Activated CD8-positive, alpha-beta memory T cell treated with anti-CD3 and anti-CD28 coated beads, Interleukin-2, amount 50 U/mL, for 1 hour (primary cell): ENCODE data around the gene SCNM1.
"Not testable (repeated sequence)": the region's sequence is repeated elsewhere in the genome, so short reads cannot be mapped to it uniquely, and the experiment has no call there.

Source experiments
- DNase-seq: peaks from one replicate; pipeline ENCODE4 v3.0.0-alpha.2; 2020; ENCODE audit errors: extremely low read depth

SCNM1 gene

DNA sequence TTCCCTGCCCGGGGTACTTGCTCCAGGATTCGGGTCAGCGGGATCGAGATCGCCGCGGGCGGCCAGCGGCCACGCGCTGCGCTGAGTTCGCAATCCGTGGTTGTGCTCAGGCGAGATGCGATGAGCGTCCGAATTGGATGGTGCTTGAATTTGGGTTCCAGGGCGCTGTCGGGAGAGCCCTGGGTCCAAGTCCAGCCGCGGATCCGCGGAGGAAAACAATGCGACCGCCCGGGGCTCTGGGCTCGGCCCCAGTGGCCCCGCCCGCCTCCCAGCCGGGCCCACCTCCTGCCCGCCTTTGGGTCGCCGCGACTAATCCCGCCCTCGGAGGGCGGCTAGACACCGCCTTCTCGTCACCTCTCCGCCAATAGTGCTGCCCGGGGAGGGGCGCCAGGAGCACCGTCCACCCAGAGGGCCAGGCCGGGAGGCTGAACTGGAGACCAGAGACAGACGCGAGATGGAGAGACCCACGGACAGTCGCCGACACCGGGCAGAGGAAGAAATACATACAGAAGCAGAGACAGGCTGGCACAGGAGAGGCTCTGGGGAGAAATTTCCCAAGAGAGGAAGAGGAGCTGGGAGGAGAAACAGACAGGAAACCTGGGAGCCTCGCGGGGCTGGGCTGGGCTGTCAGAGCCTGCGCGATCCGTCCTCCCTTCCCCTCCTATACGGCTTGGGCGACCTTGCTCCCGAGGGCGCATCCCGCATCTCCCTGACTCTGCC lies 19.4 kb upstream of the SCNM1 start, which contains the start of gene SEMA6C:
Gene SEMA6C, minus strand, starts transcription at position 220 of the 720 bp plus-strand sequence. CDS start 4,010 bp downstream, outside the sequence.
- DNase-seq: peak; percentile 50

DNA sequence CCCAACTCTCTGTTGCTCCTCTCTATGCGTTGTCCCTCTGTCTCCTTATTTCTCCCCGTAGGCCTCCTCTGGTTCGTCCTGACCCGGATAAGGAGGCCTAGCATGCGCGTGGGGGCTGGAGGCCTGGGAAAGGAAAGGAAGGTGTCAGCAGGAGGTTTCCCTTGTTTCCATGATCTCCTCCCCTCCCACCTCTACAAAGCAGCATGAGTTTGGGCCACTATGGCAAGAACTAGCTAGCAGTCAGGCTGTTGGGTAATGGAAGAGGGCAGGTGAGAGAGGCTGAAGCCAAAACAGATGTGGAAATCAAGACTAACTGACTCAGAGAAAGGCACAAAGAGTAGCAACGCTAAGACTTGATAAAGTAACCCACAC lies 18.8 kb upstream of the SCNM1 start:
- DNase-seq: no peak

GRCh38 chr1:151147665-151148064 lies 18.3 kb upstream of the SCNM1 start:
- DNase-seq: no peak

DNA sequence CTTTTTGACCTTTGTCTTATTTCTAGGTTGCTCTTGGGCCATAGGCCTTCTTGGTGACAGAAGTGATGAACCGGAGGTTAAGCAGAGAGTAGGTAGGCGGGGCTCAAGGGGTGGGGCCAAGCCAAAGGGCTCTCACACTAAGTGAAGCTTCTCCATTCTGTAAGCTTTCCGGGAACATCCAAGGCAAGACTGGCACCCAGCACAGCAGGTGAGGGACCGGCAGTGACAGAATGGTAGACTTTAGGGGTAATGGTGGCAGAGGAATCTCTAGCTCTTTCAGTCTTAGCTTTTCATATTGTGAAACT lies 9.5 kb upstream of the SCNM1 start, which contains the start of gene TNFAIP8L2:
Gene TNFAIP8L2, plus strand, starts transcription at position 135 of the 305 bp plus-strand sequence. CDS start 2,049 bp downstream, outside the sequence.
- peak; percentile 36 for DNase-seq

DNA sequence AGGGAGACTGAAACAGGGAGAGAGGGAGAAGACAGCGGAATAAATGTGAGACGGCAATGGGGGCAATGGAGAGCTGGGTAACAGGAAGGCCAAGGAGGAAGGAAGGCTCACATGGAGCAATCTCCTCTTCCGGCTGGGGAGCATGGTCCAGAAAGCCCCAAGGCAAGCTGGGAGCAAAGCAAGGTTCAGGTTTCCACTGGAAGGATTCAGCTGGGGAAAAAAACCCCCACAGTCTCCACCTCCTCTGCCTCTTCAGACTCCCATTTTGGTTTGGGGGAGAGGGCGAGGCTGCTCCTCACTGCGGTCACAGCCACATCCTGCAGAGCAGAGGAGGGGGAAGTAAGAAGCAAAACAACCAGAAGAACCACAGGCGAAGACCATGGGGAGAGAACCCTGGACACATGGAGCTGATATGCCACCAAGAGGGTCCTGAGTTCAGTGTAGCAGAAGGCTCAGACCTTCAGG lies 8.8 kb upstream of the SCNM1 start:
- no peak for DNase-seq

DNA sequence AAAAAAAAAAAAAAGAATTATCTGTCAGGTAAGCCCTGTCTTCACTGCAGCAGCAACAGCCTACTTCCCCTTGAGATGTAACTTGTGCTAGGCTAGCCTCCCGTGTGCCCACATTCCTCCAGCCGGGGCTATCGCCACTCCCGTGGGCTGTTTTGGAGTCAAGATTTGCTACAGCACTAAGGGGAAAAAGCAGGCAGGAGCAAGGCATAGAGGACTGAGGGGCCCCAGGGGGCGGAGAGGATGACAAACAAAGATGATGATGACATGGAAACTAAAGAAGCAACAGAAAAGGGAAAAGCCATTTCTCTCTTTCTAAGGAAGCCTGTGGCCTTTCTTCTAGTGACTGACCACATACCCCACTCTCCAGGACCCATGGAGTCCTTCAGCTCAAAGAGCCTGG lies 7.6 kb upstream of the SCNM1 start:
- DNase-seq: no peak

DNA sequence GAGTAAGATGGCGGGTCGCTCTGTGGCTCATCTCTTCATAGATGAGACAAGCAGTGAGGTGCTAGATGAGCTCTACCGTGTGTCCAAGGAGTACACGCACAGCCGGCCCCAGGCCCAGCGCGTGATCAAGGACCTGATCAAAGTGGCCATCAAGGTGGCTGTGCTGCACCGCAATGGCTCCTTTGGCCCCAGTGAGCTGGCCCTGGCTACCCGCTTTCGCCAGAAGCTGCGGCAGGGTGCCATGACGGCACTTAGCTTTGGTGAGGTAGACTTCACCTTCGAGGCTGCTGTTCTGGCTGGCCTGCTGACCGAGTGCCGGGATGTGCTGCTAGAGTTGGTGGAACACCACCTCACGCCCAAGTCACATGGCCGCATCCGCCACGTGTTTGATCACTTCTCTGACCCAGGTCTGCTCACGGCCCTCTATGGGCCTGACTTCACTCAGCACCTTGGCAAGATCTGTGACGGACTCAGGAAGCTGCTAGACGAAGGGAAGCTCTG lies 7.1 kb upstream of the SCNM1 start:
- no peak for DNase-seq

- DNase-seq: no peak
These were observed 6.6 kb upstream of the SCNM1 start for GRCh38 chr1:151159373-151159772.

- no peak for DNase-seq
These were observed 1.1 kb upstream of the SCNM1 start for GRCh38 chr1:151164732-151165280.

GRCh38 chr1:151165281-151165737 lies 635 bp upstream of the SCNM1 start:
- no peak for DNase-seq

GRCh38 chr1:151166505-151166956 lies 587 bp downstream of the SCNM1 start:
- no peak for DNase-seq

DNA sequence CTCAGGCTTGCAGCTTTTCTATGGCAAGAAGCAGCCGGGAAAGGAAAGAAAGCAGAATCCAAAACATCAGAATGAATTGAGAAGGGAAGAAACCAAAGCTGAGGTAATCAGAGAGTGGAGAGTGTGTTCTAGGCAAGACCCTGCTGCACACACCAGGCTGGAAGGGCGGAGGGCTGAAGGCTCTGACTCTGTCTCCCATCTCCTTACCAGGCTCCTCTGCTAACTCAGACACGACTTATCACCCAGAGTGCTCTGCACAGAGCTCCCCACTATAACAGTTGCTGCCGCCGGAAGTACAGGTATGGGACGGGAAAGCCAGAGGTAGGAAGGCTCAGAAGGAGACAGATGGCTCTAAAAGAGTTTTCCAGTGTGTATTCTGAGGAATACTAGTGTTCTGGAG lies 1.2 kb downstream of the SCNM1 start:
- no peak for DNase-seq

DNA sequence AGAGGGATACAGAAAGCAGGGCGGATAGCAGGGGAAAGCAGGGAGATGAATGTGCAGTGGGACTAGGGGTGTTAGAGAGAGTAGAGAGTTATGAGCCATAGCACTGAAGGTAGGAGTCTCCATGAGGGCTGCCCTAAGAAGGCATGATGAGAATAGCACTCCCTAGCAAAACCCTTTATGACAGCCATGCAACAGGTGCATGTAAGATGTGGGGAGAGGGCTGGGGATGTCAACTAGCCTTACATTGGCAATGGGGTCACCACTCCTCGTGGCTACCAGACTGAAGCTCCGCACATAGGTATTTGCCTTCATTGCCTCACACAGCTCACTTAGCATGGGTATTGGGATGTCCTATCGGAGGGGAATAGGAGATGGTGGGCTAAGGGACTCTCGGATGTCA lies 5.2 kb downstream of the SCNM1 start:
- DNase-seq: no peak

- no peak for DNase-seq
These were observed 9.2 kb downstream of the SCNM1 start for GRCh38 chr1:151175041-151175741.

GRCh38 chr1:151175863-151176262 lies 9.9 kb downstream of the SCNM1 start, which contains the start of gene TMOD4:
Gene TMOD4, minus strand, starts transcription at chr1:151175981. Its CDS starts 1,106 bp downstream, at chr1:151174875.
- no peak for DNase-seq

DNA sequence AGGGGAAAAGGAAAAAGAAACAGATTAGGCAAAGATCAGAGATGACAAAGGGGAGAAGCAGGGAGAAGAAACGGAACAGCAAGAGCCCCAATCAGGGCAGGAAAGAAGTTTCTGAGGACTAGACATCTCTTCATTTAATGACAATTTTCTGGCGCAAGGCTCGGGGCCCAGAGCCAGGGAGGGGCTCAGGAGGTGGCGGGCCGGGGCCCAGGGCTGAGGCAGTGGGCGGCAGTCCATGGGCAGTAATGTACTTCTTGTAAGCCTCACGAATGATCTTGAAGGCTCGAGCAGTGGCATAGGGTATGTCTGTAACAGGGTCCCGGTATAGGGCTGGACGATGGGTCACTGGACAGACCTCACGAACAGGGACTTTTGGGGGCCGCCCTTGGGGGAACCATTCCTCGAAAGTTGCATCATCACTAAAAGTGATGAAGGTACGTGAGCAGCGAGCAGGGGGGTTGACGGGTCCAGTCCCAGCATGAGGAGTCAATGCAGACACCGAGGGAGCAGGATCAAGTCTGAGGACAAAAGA lies 10.6 kb downstream of the SCNM1 start:
- no peak for DNase-seq

GRCh38 chr1:151184211-151184610 lies 18.3 kb downstream of the SCNM1 start:
- no peak for DNase-seq

DNA sequence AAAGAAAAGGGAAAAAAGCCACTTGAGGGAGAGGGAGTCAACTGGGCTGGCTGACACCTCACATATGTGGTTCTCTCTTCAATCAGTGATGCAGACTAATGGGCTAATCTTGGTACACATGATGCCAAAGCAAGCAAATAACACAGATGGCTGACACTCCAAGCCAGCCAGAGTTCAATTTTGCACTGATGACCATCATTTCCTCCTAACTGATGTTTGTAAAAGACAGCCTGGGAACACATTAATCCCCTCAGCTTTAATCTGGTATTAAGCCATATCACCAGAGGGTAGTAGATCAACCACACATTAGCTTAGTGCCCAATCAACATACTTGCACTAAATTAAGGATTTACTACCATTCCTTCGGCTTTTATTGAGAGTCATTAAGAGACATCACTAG lies 21.3 kb downstream of the SCNM1 start:
- no peak for DNase-seq

- not testable (repeated sequence) for DNase-seq
These were observed 22.7 kb downstream of the SCNM1 start for GRCh38 chr1:151188667-151189066.

DNA sequence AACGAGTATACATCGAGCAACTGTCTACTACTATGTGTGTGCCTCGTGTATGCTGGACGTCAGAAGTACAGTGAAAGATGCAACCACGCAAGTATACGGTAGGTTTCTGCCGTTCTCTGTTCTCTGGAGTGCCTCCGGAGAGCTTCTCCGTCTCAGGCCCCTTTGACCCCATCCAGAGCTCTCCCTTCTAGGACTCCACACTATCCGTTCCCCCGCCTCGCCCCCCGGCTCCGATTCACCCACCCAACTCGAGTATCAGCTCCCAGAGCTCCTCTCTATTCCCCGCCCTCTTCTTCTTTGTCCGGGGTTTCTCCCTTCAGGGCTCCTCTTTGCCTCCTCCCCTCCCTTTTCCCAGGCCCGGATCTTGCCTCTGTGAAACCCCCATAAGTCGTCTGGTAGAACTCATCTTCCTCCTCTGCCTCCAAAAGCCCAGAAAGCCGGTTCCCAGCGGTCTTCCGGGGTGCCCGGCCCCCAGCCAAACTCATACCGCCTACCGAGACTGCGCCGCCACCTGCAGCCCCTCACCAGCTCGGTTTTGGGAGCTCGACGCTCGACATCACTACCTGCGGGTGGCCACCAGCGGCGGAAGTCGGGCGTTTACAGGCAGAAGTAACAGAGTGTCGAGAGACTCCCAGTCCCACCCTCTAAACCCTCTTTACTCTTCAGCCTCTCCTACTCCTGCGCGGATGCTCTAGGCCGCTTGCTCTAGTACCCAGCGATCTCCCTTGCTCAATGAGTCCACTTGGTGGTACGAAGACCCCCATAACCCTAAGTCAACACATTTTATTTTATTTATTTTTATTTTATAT lies 23.9 kb downstream of the SCNM1 start, which contains the start of gene VPS72:
Gene VPS72, minus strand, starts transcription at position 561 of the 809 bp plus-strand sequence. Its CDS starts 76 bp downstream, at position 485.
- DNase-seq: peak; percentile 46

- DNase-seq: no peak
These were observed 26.1 kb downstream of the SCNM1 start for GRCh38 chr1:151192047-151192446.
